Cardiac muscle cell (in vitro differentiated cells and primary cell): Measurements from ENCODE around the gene AFTPH. TPM values are rescaled to one million over a fixed set of nuclear protein-coding genes. Genes with fewer than 3 reads are reported as not detected.

Experiments used
- DNase-seq, 2 donors: peaks; one replicate each; pipeline versions ENCODE4 v3.0.0 to v3.0.0-alpha.2; 2010 to 2017; ENCODE audit warnings: low read depth in 1 of 2, low spot score in 1 of 2
- H3K27ac ChIP-seq: fragments of 200-600 bp; sonication (generic); 2 replicates; pipeline ENCODE4 v1.5.1; 2016
- H3K27me3 ChIP-seq: fragments of 200-600 bp; sonication (generic); 2 replicates; pipeline ENCODE4 v1.6.0; 2016; ENCODE audit warnings: control low read depth
- H3K36me3 ChIP-seq: fragments of 200-600 bp; sonication (generic); 2 replicates; pipeline ENCODE4 v1.5.1; 2016; ENCODE audit warnings: control low read depth
- H3K4me1 ChIP-seq: fragments of 200-600 bp; sonication (generic); 2 replicates; pipeline ENCODE4 v1.8.1; 2017; ENCODE audit warnings: low read depth, mild to moderate bottlenecking, mixed run types
- H3K4me3 ChIP-seq: fragments of 200-600 bp; sonication (generic); 2 replicates; pipeline ENCODE4 v1.5.1; 2016; ENCODE audit warnings: mild to moderate bottlenecking
- H3K9me3 ChIP-seq: fragments of 200-600 bp; sonication (generic); 2 replicates; pipeline ENCODE4 v1.5.1; 2017; ENCODE audit warnings: low read depth, mild to moderate bottlenecking, control low read depth
- CTCF ChIP-seq: IDR thresholded peaks from 2 replicates; pipeline ENCODE4 v1.5.1; 2012; ENCODE audit warnings: low read depth, mild to moderate bottlenecking, low read length
- polyA plus RNA-seq: library from polyadenylated mRNA; unstranded; fragments of >200 nt; fragmentation: Nextera tagmentation; extraction: Ambion mirVana; gene quantifications from 2 replicates; pipeline ENCODE4 v1.2.1, GENCODE V29; 2016
- total RNA-seq: library from RNA; depleted of rRNA; stranded (reverse); fragments of >200 nt; gene quantifications from 2 replicates; pipeline ENCODE4 v1.2.3, GENCODE V29; 2016

The AFTPH gene
- total and polyA plus RNA-seq, 2 experiments from 2014 or later: 7.1 to 18.5 TPM

- peaks cover 6% of the 10 kb centered on the region for H3K4me1 ChIP-seq
- H3K27me3 ChIP-seq: no peaks in the 10 kb centered on the region
- DNase-seq: no peak
- H3K9me3 ChIP-seq: no peaks in the 10 kb centered on the region
- peak overlapping the region; percentile 26 for H3K4me3 ChIP-seq
- no peak overlapping the region for H3K27ac ChIP-seq
- TF ChIP-seq CTCF: no peak
- no peaks in the 10 kb centered on the region for H3K36me3 ChIP-seq
Observed at GRCh38 chr2:64609942-64610281, 85.8 kb downstream of the AFTPH start.

- Histone ChIP-seq H3K27ac (no peak overlapping the region), H3K36me3 (no peaks in the 10 kb centered on the region), H3K27me3 (no peaks in the 10 kb centered on the region), H3K9me3 (no peaks in the 10 kb centered on the region), H3K4me1 (peaks cover 6% of the 10 kb centered on the region), H3K4me3 (no peak overlapping the region)
- DNase-seq: no peak
- no peak for TF ChIP-seq CTCF
Observed at GRCh38 chr2:64610316-64610855, 86.3 kb downstream of the AFTPH start.

GRCh38 chr2:64612575-64613195 is 88.6 kb downstream of the AFTPH start:
- no peak overlapping the region for H3K4me3 ChIP-seq
- no peaks in the 10 kb centered on the region for H3K36me3 ChIP-seq
- no peaks in the 10 kb centered on the region for H3K27me3 ChIP-seq
- peaks cover 2% of the 10 kb centered on the region for H3K4me1 ChIP-seq
- DNase-seq: no peak
- no peak overlapping the region for H3K27ac ChIP-seq
- H3K9me3 ChIP-seq: no peaks in the 10 kb centered on the region
- no peak for TF ChIP-seq CTCF

- peak in 1 of 2 donors; percentile 72 for DNase-seq
- Histone ChIP-seq H3K36me3 (no peaks in the 10 kb centered on the region), H3K27me3 (no peaks in the 10 kb centered on the region), H3K4me1 (peaks cover 6% of the 10 kb centered on the region), H3K9me3 (no peaks in the 10 kb centered on the region), H3K4me3 (no peak overlapping the region), H3K27ac (no peak overlapping the region)
- no peak for TF ChIP-seq CTCF
Observed at GRCh38 chr2:64613276-64613675, 89.1 kb downstream of the AFTPH start.

GRCh38 chr2:64615192-64615763 is 91.2 kb downstream of the AFTPH start:
- TF ChIP-seq CTCF: no peak
- Histone ChIP-seq H3K27me3 (no peaks in the 10 kb centered on the region), H3K9me3 (no peaks in the 10 kb centered on the region), H3K27ac (no peak overlapping the region), H3K4me1 (peaks cover 6% of the 10 kb centered on the region), H3K4me3 (no peak overlapping the region), H3K36me3 (no peaks in the 10 kb centered on the region)
- DNase-seq: no peak
